Measurements from ENCODE around the gene SLC15A4. TPM values are rescaled to one million over a fixed set of nuclear protein-coding genes. Genes with fewer than 3 reads are reported as not detected.

SLC15A4 gene
- total RNA-seq, 1 experiment from 2014 or later: 20.6 TPM

DNA sequence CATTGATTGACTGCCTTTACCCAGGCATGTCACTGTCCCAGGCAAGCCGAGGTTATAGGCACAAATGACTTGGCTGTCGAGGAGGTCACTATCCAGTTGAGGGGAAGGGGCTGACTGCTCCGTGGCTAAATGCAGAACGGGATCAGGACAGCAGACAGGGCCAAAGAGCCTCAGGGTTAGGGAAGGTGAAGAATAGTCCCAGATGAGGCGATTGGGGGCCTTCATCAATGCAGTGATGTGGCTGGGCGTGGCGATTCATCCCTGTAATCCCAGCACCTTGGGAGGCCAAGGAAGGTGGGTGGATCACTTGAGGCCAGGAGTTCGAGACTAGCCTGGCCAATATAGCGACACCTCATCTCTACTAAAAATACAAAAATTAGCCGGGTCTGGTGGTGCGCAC lies 18.8 kb upstream of the SLC15A4 start:
- CTCF ChIA-PET: no interaction called here
- H3K9me3 ChIP-seq (ENCODE audit: control insufficient read depth in 1 of 2, insufficient read depth in 1 of 2, low read depth in 1 of 2, low read length in 2 of 2): no peaks in the 10 kb centered on the region
- H3K27ac ChIP-seq (ENCODE audit: low read depth, low read length): no peak overlapping the region
- RAD21 ChIA-PET (ENCODE audit: low non-redundant PET in 1 of 2, low total read pairs in 2 of 2, uncharacterized antibody in 2 of 2, unreplicated experiment in 2 of 2): no interaction called here
- POLR2A ChIA-PET: no interaction called here
- no peaks in the 10 kb centered on the region for H3K79me2 ChIP-seq (ENCODE audit: insufficient read depth, low read length)
- TF ChIP-seq, protein P1, sequence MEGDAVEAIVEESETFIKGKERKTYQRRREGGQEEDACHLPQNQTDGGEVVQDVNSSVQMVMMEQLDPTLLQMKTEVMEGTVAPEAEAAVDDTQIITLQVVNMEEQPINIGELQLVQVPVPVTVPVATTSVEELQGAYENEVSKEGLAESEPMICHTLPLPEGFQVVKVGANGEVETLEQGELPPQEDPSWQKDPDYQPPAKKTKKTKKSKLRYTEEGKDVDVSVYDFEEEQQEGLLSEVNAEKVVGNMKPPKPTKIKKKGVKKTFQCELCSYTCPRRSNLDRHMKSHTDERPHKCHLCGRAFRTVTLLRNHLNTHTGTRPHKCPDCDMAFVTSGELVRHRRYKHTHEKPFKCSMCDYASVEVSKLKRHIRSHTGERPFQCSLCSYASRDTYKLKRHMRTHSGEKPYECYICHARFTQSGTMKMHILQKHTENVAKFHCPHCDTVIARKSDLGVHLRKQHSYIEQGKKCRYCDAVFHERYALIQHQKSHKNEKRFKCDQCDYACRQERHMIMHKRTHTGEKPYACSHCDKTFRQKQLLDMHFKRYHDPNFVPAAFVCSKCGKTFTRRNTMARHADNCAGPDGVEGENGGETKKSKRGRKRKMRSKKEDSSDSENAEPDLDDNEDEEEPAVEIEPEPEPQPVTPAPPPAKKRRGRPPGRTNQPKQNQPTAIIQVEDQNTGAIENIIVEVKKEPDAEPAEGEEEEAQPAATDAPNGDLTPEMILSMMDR (IDR thresholded peaks at IDR 0.05 in 2 of 3, conservative IDR thresholded peaks at IDR 0.05 in 1 of 3; ENCODE audit: borderline replicate concordance in 1 of 3, insufficient read depth in 1 of 3, low read depth in 2 of 3, low read length in 2 of 3): no peak
- no TSS peak for BruUV-seq (replicated peaks)
- 0 out of 2 replicates have a peak, but pooled peaks cover 16% of the 10 kb centered on the region for H3K27me3 ChIP-seq (ENCODE audit: insufficient read depth, low read length)
- intact Hi-C loops (cut with micrococcal nuclease): no loop called here
- H3K4me3 ChIP-seq (replicated peaks in 1 of 2; ENCODE audit: low read depth in 1 of 2, low read length in 2 of 2): no peak overlapping the region
- H4K20me1 ChIP-seq (ENCODE audit: insufficient read depth): no peaks in the 10 kb centered on the region
- DNase-seq (ENCODE audit: low read depth, low spot score) (no peak), ATAC-seq (no peak)
- no peak overlapping the region for H3K9ac ChIP-seq (ENCODE audit: low read length)
- H3K36me3 ChIP-seq (ENCODE audit: control insufficient read depth in 1 of 2, insufficient read depth in 2 of 2, low read length in 2 of 2): no peaks in the 10 kb centered on the region
- H3K4me2 ChIP-seq (ENCODE audit: low read length): no peak overlapping the region
- no peaks in the 10 kb centered on the region for H3K4me1 ChIP-seq (ENCODE audit: control insufficient read depth in 1 of 2, insufficient read depth in 2 of 2, low read length in 2 of 2)
- no peaks in the 10 kb centered on the region for H3K9me2 ChIP-seq (ENCODE audit: insufficient read depth)
- H2AFZ ChIP-seq (ENCODE audit: low read depth, low read length, poor library complexity, severe bottlenecking): no peak overlapping the region

DNA sequence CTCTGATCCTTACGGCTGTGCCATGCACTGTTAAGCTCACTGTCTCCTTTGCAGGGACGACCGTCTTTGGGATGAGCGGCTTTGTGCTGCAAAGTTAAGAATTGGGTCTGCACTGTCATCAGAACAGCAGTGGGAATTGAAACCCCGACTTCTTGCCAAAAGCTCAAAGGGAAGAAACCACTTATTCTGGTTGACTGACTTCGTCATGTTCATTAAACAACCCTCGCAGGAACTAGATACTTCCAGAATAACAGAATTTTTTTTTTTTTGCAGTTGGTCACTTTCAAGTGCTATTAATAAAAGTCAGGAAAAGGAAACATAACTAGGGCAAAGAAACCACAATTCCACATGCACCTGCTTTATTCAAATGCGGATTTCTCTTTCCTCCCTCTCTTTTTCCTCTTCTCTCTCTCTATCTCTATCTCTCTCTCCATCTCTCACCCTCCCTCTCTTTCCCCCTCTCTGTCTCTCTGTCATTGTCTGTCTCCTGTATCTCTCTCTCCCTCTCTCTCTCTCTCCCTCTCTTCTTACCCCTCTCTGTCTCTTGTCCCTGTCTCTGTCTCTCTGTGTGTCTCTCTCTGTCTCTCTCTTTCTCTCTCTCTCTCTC lies 17.2 kb upstream of the SLC15A4 start:
- CTCF ChIA-PET: no interaction called here
- TF ChIP-seq EZH2 (IDR thresholded peaks at IDR 0.05): no peak
- no peak for TF ChIP-seq EGR1 (IDR thresholded peaks at IDR 0.05; ENCODE audit: low read depth)
- no peak for TF ChIP-seq SIN3A (IDR thresholded peaks at IDR 0.05; ENCODE audit: low read depth)
- TF ChIP-seq CEBPB (IDR thresholded peaks at IDR 0.05; ENCODE audit: low read depth): no peak
- TF ChIP-seq EZH2phosphoT487 (IDR thresholded peaks at IDR 0.05; ENCODE audit: borderline replicate concordance): no peak
- no peak for TF ChIP-seq POLR2A (IDR thresholded peaks at IDR 0.05; ENCODE audit: borderline replicate concordance, extremely low read depth, insufficient read depth, insufficient read length)
- no peak for TF ChIP-seq SP1 (IDR thresholded peaks at IDR 0.05; ENCODE audit: low read depth)
- TF ChIP-seq POLR2AphosphoS5 (IDR thresholded peaks at IDR 0.05; ENCODE audit: low read depth, low read length): no peak
- TF ChIP-seq, protein P1 (IDR thresholded peaks at IDR 0.05 in 2 of 3, conservative IDR thresholded peaks at IDR 0.05 in 1 of 3; ENCODE audit: borderline replicate concordance in 1 of 3, insufficient read depth in 1 of 3, low read depth in 2 of 3, low read length in 2 of 3): no peak
- no peak for TF ChIP-seq YY1 (IDR thresholded peaks at IDR 0.05; ENCODE audit: extremely low read depth, insufficient replicate concordance, low read depth, low read length)
- no peak for TF ChIP-seq ZNF274 (IDR thresholded peaks at IDR 0.05; ENCODE audit: low read depth, low read length)
- TF ChIP-seq, protein P2, sequence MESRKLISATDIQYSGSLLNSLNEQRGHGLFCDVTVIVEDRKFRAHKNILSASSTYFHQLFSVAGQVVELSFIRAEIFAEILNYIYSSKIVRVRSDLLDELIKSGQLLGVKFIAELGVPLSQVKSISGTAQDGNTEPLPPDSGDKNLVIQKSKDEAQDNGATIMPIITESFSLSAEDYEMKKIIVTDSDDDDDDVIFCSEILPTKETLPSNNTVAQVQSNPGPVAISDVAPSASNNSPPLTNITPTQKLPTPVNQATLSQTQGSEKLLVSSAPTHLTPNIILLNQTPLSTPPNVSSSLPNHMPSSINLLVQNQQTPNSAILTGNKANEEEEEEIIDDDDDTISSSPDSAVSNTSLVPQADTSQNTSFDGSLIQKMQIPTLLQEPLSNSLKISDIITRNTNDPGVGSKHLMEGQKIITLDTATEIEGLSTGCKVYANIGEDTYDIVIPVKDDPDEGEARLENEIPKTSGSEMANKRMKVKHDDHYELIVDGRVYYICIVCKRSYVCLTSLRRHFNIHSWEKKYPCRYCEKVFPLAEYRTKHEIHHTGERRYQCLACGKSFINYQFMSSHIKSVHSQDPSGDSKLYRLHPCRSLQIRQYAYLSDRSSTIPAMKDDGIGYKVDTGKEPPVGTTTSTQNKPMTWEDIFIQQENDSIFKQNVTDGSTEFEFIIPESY (IDR thresholded peaks at IDR 0.05; ENCODE audit: extremely low read depth, insufficient replicate concordance, low read length): no peak
- no peak for TF ChIP-seq TCF7L2 (IDR thresholded peaks at IDR 0.05; ENCODE audit: borderline replicate concordance, extremely low read depth, insufficient read depth, insufficient read length)

More for the DNA sequence above, 17.2 kb upstream of the SLC15A4 start:
- H3K4me2 ChIP-seq (ENCODE audit: low read length): no peak overlapping the region
- no peaks in the 10 kb centered on the region for H3K9me2 ChIP-seq (ENCODE audit: insufficient read depth)
- H3K27ac ChIP-seq (ENCODE audit: low read depth, low read length): no peak overlapping the region
- no peak for DNase-seq (ENCODE audit: low read depth, low spot score)
- intact Hi-C loops (cut with micrococcal nuclease): no loop called here
- H3K27me3 ChIP-seq (ENCODE audit: insufficient read depth, low read length): 0 out of 2 replicates have a peak, but pooled peaks cover 16% of the 10 kb centered on the region
- ATAC-seq: no peak
- H3K36me3 ChIP-seq (ENCODE audit: control insufficient read depth in 1 of 2, insufficient read depth in 2 of 2, low read length in 2 of 2): no peaks in the 10 kb centered on the region
- BruUV-seq (replicated peaks): no TSS peak
- H3K79me2 ChIP-seq (ENCODE audit: insufficient read depth, low read length): no peaks in the 10 kb centered on the region
- ChIA-PET RAD21 (ENCODE audit: low non-redundant PET in 1 of 2, low total read pairs in 2 of 2, uncharacterized antibody in 2 of 2, unreplicated experiment in 2 of 2) (no interaction called here), POLR2A (no interaction called here)
- H4K20me1 ChIP-seq (ENCODE audit: insufficient read depth): no peaks in the 10 kb centered on the region
- H3K9me3 ChIP-seq (ENCODE audit: control insufficient read depth in 1 of 2, insufficient read depth in 1 of 2, low read depth in 1 of 2, low read length in 2 of 2): no peaks in the 10 kb centered on the region
- no peaks in the 10 kb centered on the region for H3K4me1 ChIP-seq (ENCODE audit: control insufficient read depth in 1 of 2, insufficient read depth in 2 of 2, low read length in 2 of 2)
- no peak overlapping the region for H3K9ac ChIP-seq (ENCODE audit: low read length)
- H3K4me3 ChIP-seq (replicated peaks in 1 of 2; ENCODE audit: low read depth in 1 of 2, low read length in 2 of 2): no peak overlapping the region
- H2AFZ ChIP-seq (ENCODE audit: low read depth, low read length, poor library complexity, severe bottlenecking): no peak overlapping the region
